Subcutaneous adipose tissue (tissue), 4 donors: ENCODE data around the gene DISP2. TPM values are rescaled to one million over a fixed set of nuclear protein-coding genes. Genes with fewer than 3 reads are reported as not detected.

ENCODE experiments used
- CTCF ChIP-seq: fragments of 450-650 bp; IDR thresholded peaks from one replicate; pipeline ENCODE4 v1.5.1; 2016; ENCODE audit warnings: low read depth, mild to moderate bottlenecking, control low read depth, antibody characterized with exemption, moderate library complexity
- total RNA-seq, 4 donors: library from RNA; depleted of rRNA; stranded (reverse); fragments of >200 nt; gene quantifications; one replicate each; pipeline ENCODE4 v1.1.0, GENCODE V29; 2016

Gene DISP2
- total RNA-seq, 4 donors from 2014 or later, result under 0.01 to 0.19 (median under 0.01) TPM; not detected in 1

- TF ChIP-seq CTCF, result no peak
These were observed 33.8 kb upstream of the DISP2 start for GRCh38 chr15:40323953-40324937.

- TF ChIP-seq CTCF, result no peak
These were observed 32.8 kb upstream of the DISP2 start for GRCh38 chr15:40325188-40325587.

- TF ChIP-seq CTCF, result no peak
These were observed 32.3 kb upstream of the DISP2 start for GRCh38 chr15:40325700-40326099.

- TF ChIP-seq CTCF, result no peak
These were observed 30.6 kb upstream of the DISP2 start for GRCh38 chr15:40327457-40327856.

- no peak for TF ChIP-seq CTCF
These were observed 29.8 kb upstream of the DISP2 start for GRCh38 chr15:40328176-40328575.

GRCh38 chr15:40328751-40329150 is 29.3 kb upstream of the DISP2 start:
- TF ChIP-seq CTCF, result no peak

- TF ChIP-seq CTCF, result no peak
These were observed 28.2 kb upstream of the DISP2 start for GRCh38 chr15:40329804-40330203.
